SJSA1 (cell line): ENCODE results near the gene PRKCH. TPM values are rescaled to one million over a fixed set of nuclear protein-coding genes. Genes with fewer than 3 reads are reported as not detected.

Experiments used
- DNase-seq, 2 experiments: peaks; one replicate each; pipeline ENCODE4 v3.0.0-alpha.2; 2015 to 2020; ENCODE audit warnings: low spot score in 2 of 2, low read depth in 1 of 2
- H3K27ac ChIP-seq: fragments of 250-450 bp; sonication (Bioruptor Pico); 2 replicates; pipeline ENCODE4 v1.5.1; 2020; ENCODE audit warnings: mild to moderate bottlenecking, moderate library complexity
- H3K27me3 ChIP-seq: fragments of 250-450 bp; sonication (Bioruptor Pico); replicated peaks from 2 replicates; pipeline ENCODE4 v1.5.1; 2020; ENCODE audit warnings: mild to moderate bottlenecking, moderate library complexity
- H3K36me3 ChIP-seq: fragments of 250-450 bp; sonication (Bioruptor Pico); 2 replicates; pipeline ENCODE4 v1.5.1; 2020; ENCODE audit warnings: mild to moderate bottlenecking
- H3K4me1 ChIP-seq: fragments of 250-450 bp; sonication (Bioruptor Pico); replicated peaks from 2 replicates; pipeline ENCODE4 v1.6.1; 2021; ENCODE audit warnings: mild to moderate bottlenecking
- H3K4me3 ChIP-seq: fragments of 250-450 bp; sonication (Bioruptor Pico); 2 replicates; pipeline ENCODE4 v1.5.1; 2020; ENCODE audit warnings: mild to moderate bottlenecking
- H3K9me3 ChIP-seq: fragments of 250-450 bp; sonication (Bioruptor Pico); replicated peaks from 2 replicates; pipeline ENCODE4 v1.5.1; 2020; ENCODE audit warnings: mild to moderate bottlenecking
- total RNA-seq: library from RNA; depleted of rRNA; stranded (reverse); fragments of >200 nt; shearing (Covaris generic); gene quantifications from 2 replicates; pipeline ENCODE4 v1.2.3, GENCODE V29; 2014

The PRKCH gene
- total RNA-seq, 1 experiment from 2014 or later = 5.7 TPM

DNA sequence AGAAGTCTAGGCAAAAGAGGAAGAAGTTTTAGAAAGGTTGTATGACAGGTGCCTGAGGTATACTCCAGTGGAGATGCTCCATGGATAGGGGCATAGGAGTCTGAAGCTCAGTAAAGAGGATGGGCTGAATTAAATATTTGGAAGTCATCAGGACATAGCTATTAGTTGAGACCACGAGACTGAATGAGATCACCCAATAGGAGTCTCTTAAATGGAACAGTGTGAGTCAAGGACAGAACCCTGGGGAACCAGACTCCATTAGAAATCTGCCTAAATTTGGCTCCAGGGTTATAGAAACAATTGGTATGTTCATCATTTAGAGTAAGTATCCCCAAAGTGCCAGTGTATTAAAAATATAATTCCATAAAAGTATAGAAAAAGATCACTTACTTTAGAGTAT lies 172.6 kb downstream of the PRKCH start:
- Histone ChIP-seq H3K27me3 (no peaks in the 10 kb centered on the region), H3K4me3 (no peak overlapping the region), H3K27ac (no peak overlapping the region), H3K9me3 (no peaks in the 10 kb centered on the region), H3K36me3 (no peaks in the 10 kb centered on the region), H3K4me1 (peaks cover 58% of the 10 kb centered on the region)
- DNase-seq = no peak

DNA sequence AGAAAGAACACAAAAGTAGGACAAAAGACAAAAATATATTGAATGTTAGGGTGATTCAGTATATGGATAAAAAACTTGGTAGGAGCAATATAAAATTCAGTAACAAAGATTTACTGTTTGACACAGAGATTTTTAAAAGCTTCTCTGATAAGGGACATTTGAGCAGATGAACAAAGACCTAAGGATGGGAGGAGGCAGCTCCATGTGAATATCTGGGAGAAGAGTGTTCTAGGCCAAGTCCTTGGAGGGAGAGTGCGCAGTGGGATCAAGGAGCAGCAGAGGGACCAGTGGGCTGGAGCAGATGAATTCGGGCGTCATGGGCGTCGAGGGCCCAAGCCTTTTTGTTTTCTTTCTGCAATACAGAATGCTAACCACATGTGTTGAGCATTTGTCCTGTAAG lies 174.4 kb downstream of the PRKCH start:
- no peak overlapping the region for H3K4me3 ChIP-seq
- H3K36me3 ChIP-seq = no peaks in the 10 kb centered on the region
- peaks cover 53% of the 10 kb centered on the region for H3K4me1 ChIP-seq
- no peak overlapping the region for H3K27ac ChIP-seq
- no peak for DNase-seq
- H3K27me3 ChIP-seq = no peaks in the 10 kb centered on the region
- no peaks in the 10 kb centered on the region for H3K9me3 ChIP-seq

DNA sequence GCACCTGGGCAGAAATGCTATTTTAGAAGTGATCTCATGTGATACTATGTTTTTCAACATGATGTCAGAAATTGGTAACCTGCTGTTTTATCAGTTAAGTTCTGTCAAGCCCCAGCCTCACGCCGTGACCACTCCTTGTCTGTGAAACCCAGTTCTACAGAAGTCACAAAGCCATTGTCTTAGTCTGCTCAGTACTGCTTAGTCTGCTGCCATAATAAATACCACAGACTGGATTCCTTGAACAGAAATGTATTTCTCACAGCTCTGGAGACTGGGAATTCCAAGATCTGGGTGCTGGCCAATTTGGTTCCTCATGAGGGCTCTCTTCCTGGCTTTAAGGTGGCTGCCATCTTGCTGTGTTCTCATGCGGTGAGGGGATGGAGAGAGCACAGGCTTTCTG lies 176.9 kb downstream of the PRKCH start:
- peak in 1 of 2 experiments; percentile 51 for DNase-seq
- Histone ChIP-seq H3K27me3 (no peaks in the 10 kb centered on the region), H3K9me3 (no peaks in the 10 kb centered on the region), H3K4me3 (no peak overlapping the region), H3K27ac (no peak overlapping the region), H3K36me3 (no peaks in the 10 kb centered on the region), H3K4me1 (peaks cover 28% of the 10 kb centered on the region)

DNA sequence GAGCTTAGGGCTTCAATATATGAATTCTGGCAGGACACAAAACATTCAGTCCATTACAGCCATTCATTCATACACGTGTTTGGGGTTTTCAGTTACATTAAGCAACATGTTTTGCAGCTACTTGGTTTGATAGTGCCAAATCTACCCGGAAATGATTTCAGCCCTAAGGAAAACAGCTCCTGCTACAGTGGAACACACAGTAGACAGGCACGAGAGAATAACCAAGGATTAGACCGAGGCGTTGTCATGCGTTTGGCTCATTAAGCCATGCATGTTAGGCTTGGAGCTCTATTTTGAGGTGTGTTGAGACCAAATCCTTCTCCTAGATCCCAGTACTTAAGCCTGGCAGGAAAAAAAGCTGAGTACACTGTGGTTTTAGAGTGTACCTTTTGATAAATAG lies 177.4 kb downstream of the PRKCH start:
- Histone ChIP-seq H3K27me3 (no peaks in the 10 kb centered on the region), H3K4me1 (peaks cover 23% of the 10 kb centered on the region), H3K9me3 (no peaks in the 10 kb centered on the region), H3K4me3 (no peak overlapping the region), H3K27ac (peak overlapping the region; percentile 14; the same call in 1 of the 2 replicates), H3K36me3 (no peaks in the 10 kb centered on the region)
- peak in 1 of 2 experiments; percentile 53 for DNase-seq

DNA sequence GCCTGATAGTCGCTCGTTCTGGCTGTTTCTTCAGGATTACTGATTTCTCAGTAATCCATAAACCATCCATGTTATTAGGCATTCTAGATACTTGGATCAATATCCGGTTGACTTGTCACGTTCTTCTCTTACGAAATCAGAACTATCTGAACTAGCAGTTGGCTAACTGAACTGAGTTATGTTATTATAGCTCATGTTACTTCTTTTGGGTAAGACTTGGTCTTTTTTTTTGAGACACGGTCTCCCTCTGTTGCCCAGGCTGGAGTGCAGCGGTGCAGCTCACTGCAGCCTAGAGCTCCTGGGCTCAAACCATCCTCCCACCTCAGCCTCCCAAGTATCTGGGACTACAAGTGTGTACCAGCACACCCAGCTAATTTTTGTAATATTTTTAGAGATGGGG lies 178.6 kb downstream of the PRKCH start:
- no peaks in the 10 kb centered on the region for H3K36me3 ChIP-seq
- no peaks in the 10 kb centered on the region for H3K9me3 ChIP-seq
- no peak for DNase-seq
- peaks cover 20% of the 10 kb centered on the region for H3K4me1 ChIP-seq
- no peaks in the 10 kb centered on the region for H3K27me3 ChIP-seq
- no peak overlapping the region for H3K4me3 ChIP-seq
- H3K27ac ChIP-seq = no peak overlapping the region

DNA sequence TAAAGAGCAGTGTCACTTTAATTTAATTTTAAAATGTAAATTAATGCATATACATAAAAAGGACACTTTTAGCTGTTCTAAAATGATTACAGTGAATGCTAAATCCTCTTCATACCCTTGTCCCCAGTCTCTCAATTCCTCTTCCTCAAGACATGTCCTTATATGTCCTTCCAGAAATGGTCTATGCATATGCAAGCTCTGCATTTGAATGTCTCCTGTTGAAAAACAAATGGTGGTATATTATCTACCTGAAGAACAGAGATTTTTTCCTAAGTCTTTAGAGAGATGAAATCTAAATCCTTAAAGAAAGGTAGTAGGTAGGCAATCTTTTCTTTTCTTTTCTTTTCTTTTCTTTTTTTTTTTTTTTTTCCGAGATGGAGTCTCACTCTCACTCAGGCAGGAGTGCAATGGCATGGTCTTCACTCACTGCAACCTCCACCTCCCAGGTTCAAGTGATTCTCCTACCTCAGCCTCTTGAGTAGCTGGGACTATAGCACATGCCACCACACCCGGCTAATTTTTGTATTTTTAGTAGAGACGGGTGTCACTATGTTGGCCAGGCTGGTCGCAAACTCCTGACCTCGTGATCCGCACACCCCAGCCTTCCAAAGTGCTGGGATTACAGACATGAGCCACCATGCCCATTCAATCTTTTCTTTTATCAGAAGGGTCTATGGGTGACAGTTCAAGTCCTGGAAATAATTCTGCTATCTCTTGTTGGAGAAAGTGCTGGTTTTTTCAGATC lies 180.5 kb downstream of the PRKCH start:
- H3K36me3 ChIP-seq = no peaks in the 10 kb centered on the region
- H3K9me3 ChIP-seq = no peaks in the 10 kb centered on the region
- no peaks in the 10 kb centered on the region for H3K27me3 ChIP-seq
- no peak for DNase-seq
- no peak overlapping the region for H3K27ac ChIP-seq
- H3K4me1 ChIP-seq = peaks cover 20% of the 10 kb centered on the region
- H3K4me3 ChIP-seq = no peak overlapping the region

DNA sequence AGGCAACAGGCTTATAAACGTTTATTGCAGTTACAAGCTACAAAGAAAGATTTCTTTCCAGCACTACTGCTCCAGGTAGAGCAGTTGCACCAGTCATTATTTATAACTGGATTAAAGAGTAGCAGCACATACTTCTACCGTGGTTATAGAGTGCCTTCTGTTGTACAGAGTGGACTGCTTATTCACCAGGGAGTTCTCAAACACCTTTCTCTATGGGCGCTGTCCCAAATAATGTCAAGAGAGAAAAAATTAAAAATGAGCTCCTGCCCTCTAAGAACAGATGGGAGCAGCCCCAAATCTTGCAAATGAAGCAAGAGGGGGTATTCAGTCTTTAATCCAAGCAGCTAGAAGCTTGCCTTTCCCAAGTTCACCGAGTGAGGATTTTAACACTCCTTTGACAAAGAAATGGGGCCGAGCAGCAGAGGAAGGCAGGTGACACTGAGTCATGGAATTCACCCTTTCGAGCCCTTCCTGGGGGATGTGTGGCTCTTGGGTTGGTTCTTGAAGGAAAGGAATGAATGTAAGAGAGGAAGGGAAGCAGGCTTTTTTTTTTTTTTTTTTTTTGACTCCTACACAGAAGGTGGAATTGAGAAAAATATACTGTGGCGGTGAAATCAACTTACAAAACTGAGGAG lies 181.2 kb downstream of the PRKCH start:
- no peaks in the 10 kb centered on the region for H3K27me3 ChIP-seq
- no peaks in the 10 kb centered on the region for H3K36me3 ChIP-seq
- H3K9me3 ChIP-seq = no peaks in the 10 kb centered on the region
- no peak for DNase-seq
- H3K27ac ChIP-seq = no peak overlapping the region
- no peak overlapping the region for H3K4me3 ChIP-seq
- H3K4me1 ChIP-seq = peaks cover 20% of the 10 kb centered on the region

DNA sequence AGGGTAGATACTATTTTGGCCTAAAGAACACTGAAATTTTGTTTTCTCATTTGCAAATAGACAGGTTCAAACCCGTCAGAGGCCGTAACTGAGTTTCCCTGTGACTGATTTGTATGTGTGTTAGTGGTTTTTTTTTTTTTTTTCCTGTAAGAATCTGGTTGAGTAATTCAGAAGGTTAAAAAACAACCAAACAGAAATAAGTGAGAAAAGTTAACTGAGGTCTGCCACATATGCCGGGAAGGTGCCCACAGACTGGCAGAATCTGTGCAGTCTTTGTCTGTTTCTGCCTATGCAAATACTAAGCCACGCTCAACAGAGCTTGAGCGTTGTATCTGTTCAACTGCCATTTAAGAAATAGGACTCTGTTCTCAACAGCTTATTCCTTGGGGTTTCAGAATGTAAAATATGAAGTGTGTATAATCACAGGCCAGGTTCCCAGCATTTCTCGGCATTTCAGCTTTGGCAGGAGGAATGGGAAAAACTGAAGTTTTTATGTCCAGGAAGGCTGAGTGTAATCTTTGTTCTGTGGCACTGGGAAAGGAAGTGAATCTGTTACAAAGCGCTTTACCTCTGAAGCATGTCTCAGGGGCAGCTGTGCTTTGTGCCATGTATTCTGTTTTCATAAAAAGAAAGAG lies 181.9 kb downstream of the PRKCH start:
- Histone ChIP-seq H3K4me3 (no peak overlapping the region), H3K27me3 (no peaks in the 10 kb centered on the region), H3K36me3 (no peaks in the 10 kb centered on the region), H3K27ac (no peak overlapping the region), H3K4me1 (peaks cover 17% of the 10 kb centered on the region), H3K9me3 (no peaks in the 10 kb centered on the region)
- no peak for DNase-seq

DNA sequence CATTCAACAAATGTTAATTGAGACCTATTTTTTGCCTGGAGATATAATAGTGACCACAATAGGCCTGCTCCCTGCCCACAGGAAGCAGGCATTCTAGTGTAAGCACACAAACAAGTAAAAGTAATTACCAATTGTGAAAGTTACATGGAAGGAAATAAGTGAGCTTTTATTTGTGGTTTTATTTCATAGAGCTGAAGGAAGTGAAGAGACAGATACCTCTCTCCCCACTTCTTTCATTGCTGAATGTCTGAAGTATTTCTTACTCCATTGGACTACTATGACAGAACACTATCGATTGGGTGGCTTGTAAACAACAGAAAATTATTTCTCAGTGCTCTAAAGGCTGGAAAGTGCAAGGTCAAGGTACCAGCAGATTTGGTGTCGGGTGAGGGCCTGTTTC lies 183.5 kb downstream of the PRKCH start:
- Histone ChIP-seq H3K4me3 (no peak overlapping the region), H3K27ac (no peak overlapping the region), H3K9me3 (no peaks in the 10 kb centered on the region), H3K36me3 (no peaks in the 10 kb centered on the region), H3K4me1 (peaks cover under 1% of the 10 kb centered on the region), H3K27me3 (no peaks in the 10 kb centered on the region)
- no peak for DNase-seq

DNA sequence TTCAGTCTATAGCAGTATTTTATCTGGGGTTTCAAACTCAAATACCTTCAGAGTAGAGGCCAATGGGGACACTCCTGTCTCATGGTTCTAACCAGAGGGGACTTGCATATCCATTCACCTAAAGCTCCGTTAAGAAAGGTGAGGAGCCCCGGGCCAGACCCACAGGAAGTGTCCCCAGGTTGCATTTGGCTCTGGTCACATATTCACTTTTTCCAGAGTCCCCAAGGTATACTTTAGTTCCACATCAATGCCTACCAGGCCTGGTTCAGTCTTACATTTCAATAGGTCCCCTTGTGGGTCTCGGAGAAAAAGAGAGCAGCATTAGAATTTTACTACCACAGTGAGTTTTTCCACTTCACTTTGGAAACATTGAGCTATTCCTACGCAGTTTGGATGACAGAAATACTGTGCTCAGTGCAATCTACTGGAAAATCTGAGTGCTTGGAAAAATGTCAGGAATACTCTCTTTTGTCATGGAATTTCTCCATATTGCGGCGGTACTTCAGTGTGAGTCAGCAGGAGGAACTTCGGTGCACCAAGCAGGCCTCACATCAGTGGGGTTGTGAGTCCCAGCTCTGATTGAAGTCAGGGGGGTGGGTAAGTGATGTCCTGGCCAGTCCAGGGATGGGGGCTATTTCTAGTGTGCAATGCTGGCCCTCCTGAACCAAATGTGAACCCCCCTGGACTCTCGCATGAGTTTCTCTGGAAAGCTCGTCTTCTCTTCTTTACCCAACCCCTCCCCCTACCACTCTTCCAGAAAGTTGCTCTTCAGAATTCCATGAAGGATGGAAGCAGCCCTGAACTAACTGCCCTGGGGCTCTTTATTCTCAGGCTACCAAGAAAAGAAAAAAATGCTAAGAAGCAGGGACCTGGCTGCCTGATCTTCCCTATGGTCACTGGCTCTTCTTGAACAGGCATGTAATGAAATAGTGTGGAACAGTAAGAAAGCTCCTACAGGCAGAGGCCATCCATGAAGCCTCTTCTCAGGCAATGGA lies 184.7 kb downstream of the PRKCH start:
- no peak overlapping the region for H3K4me3 ChIP-seq
- H3K27me3 ChIP-seq = no peaks in the 10 kb centered on the region
- no peak for DNase-seq
- no peaks in the 10 kb centered on the region for H3K4me1 ChIP-seq
- H3K27ac ChIP-seq = no peak overlapping the region
- no peaks in the 10 kb centered on the region for H3K9me3 ChIP-seq
- no peaks in the 10 kb centered on the region for H3K36me3 ChIP-seq

DNA sequence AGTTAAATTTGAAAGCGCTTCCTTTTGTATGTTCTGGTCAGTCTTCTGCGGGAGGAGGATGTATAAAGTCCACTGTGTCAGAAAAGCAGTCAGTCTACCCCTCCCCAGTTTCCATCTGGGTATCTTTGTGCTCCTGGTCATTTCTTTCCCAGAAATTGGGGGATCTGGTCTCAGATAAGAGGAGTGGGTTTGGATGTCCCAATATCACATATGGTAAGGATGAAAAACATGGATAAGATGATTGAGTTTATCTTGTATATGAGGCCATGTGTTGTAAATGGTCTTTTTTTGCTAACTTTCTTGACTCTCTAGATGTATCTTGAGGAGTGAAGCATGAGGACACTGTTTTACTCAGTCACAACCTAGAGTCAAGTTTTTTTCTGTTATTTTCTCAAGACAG lies 187.1 kb downstream of the PRKCH start:
- DNase-seq = no peak
- Histone ChIP-seq H3K4me3 (no peak overlapping the region), H3K9me3 (no peaks in the 10 kb centered on the region), H3K36me3 (no peaks in the 10 kb centered on the region), H3K4me1 (no peaks in the 10 kb centered on the region), H3K27ac (no peak overlapping the region), H3K27me3 (no peaks in the 10 kb centered on the region)

DNA sequence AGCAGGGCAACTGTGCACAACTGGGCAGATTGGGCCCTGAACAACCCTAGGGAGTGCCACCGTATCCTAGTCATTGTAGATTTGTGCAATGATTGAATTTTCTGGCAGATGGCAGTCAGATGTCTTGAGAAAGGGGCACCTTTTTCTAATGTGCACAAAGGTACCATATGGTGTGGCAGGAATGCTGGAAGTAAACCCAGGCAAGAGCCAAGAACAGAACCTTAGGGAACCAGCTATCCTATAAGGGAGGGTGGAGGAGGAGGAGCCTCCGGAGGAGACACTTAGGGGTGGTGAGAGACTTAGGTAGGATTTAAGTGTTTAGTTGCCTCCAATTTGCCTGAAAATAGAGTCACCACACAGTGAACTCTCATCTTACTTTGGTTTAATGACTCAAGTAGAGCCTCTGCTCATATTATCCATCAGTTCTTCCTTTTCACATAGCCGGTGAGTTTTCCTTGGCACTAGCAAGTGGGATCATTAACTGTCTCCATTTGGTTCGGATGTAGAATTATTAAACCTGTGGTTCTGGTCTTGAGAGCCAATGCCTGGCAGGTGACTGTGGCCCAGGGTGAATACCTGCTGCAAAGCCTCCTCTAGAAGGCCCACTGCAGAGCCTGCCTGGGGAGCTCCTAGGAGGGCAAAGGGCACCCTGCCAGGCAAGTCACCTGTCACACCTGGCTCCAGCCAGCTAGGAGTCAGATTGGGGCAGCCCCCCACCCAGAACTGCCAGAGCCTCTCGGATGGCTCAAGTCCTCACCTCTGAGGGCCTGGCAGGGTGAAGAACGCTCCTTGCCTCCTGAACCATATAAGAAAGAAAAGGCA lies 189.6 kb downstream of the PRKCH start:
- Histone ChIP-seq H3K27me3 (no peaks in the 10 kb centered on the region), H3K4me1 (no peaks in the 10 kb centered on the region)

DNA sequence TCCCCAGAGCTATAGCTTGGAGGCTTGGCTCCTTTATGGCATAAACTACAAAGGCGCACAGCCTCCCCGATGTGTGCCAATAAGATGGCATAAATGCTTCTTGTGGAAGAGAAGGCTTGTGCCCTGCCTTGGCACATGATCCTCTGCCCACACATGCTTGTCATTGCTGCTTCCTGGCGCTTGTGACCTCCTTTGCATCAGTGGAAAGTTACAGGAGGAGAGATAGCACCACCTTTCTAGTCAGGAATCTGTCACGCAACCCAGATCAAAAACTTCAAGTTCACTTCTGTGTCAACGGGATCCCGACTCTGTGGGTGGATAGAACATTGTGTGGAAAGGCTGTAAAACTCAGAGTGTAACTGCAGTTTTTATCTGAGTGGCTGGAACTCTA lies 190.2 kb downstream of the PRKCH start:
- no peak overlapping the region for H3K27ac ChIP-seq
- DNase-seq = no peak

More for the DNA sequence above, 189.6 kb downstream of the PRKCH start:
- Histone ChIP-seq H3K27ac (no peak overlapping the region), H3K9me3 (no peaks in the 10 kb centered on the region), H3K36me3 (no peaks in the 10 kb centered on the region), H3K4me3 (no peak overlapping the region)
- DNase-seq = no peak

More for the DNA sequence above, 190.2 kb downstream of the PRKCH start:
- Histone ChIP-seq H3K27me3 (no peaks in the 10 kb centered on the region), H3K36me3 (no peaks in the 10 kb centered on the region), H3K4me1 (no peaks in the 10 kb centered on the region), H3K4me3 (no peak overlapping the region), H3K9me3 (no peaks in the 10 kb centered on the region)
